ENCODE data around the gene WWC1.
"Not testable (repeated sequence)": the region's sequence is repeated elsewhere in the genome, so short reads cannot be mapped to it uniquely, and the experiment has no call there.

WWC1 gene

DNA sequence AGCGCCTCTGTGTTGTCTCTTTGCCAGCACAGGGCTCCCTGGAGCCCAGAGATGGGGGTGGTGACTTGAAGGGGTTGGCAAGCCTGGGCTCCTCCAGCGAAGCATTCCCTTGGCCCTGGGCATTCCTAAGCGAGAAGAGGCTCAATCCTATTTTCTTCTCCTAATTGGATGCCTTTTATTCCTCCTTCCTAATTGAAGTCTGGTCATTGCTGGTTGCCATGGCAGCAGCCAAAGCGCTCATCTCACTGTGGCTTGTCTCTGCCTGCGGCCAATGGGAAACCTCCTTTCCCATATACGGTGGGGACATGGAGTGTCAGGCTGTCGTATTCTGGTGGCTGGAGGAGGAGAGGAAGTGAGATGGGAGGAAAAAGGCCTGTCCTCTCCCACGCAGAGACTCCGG lies 142.6 kb downstream of the WWC1 start:
- DNase-seq = peak in 46 of 56 donors; percentile 12 to 79 (median 57)

DNA sequence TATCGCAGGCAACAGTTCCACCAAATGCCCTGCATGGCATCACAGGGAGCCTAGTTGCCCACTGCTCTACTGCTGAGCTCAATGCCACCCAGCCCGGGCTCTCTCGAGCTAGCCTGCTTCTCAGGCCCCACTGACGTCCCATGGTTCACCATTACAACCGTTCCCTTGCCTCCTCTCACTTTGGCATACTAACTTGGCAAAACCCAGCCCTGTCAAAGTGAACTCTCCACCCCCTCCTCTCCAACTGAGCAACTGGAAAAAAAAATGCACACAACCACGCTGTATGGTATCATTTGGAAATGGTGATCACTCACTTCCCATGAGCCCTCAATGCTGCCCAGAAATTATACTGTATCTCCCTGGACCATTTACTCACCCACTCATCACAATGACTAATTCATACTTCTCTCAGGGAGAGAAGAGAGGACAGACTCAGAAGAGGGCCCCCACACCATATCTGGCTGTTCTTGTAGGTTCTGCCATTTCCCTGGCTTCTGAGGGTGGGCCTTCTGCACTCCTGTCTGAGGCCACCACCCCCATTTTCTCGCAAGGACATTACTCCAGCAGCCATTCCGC lies 143.4 kb downstream of the WWC1 start:
- DNase-seq = peak in 6 of 56 donors; percentile 8 to 29 (median 20)

DNA sequence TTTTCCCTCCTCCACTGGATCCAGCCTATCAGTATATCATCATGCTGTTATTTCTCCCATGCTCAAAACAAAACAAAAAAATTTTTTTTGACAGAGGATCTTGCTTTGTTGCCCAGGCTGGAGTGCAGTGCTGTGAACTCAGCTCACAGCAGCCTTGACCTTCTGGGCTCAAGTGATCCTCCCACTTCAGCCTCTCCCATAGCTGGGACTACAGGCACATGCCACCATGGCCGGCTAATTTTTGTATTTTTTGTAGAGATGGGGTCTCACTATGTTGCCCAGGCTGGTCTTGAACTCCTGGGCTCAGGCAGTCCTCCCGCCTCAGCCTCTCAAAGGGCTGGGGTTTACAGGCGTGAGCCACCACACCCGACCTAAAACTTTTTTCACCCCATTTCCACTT lies 143.9 kb downstream of the WWC1 start:
- not testable (repeated sequence) for DNase-seq

DNA sequence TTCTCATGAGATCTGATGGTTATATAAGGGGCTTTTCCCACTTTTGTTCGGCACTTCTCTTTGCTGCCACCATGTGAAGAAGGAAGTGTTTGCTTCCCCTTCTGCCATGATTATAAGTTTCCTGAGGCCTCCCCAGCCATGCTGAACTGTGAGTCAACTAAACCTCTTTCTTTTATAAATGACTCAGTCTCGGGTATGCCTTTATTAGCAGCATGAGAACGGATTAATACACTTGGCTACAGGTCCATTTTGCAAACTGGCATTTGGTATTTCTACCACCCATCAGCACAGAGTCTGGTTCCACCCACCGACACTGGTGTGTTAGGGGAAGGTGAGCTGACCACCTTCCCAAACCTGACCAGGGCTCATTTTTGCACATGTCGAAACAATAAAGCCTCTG lies 146.9 kb downstream of the WWC1 start:
- DNase-seq = no peak

DNA sequence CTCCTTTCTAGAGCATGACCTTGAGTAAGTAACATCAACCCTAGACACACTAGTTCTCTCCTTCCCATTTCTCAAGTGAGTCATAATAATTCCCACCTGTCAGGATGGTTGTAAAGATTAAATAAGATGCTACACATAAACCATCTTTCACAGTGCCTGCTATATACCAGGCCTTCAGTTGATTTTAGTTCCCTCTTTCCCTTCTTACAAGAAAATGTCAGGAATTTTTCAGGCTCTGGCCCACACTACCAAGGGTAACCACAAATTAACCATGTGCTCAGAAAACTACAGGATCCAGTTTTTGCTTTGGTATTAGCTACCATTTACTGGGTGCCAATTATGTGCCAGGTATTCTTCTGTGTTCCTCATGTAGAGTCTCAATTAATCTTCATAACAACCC lies 152.1 kb downstream of the WWC1 start:
- DNase-seq = no peak

DNA sequence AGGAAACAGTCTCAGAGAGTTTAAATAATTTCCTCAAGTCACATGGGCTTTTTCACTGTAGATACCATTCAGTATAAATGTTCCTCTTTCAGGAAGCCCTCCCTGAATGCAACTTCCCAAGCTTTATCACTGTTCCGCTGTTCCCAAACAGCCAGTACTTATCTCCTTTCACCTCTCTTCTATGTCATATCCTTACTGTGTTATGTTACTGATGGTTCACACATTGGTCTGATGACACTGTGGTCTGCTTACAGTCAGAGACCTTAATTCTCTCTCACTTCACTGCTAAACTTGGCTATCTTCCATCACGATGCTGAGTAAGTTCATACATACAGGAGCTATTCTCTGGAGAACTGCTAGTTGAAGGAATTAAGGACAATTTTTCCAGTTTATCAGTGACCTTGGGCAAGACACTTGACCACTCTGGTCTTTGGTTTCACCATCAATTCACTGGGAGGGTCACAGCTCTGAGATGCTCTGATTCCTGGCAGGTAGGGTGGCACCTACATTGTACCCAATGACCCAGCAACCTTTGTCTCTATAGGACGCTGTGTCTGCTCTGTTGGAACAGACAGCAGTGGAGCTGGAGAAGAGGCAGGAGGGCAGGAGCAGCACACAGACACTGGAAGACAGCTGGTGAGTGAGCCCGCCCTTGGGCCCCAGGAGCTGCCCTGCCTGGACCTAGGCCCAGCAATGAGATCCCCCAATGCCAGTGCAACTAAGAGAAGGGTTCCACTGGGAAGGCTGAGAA lies 152.7 kb downstream of the WWC1 start:
- DNase-seq = no peak

DNA sequence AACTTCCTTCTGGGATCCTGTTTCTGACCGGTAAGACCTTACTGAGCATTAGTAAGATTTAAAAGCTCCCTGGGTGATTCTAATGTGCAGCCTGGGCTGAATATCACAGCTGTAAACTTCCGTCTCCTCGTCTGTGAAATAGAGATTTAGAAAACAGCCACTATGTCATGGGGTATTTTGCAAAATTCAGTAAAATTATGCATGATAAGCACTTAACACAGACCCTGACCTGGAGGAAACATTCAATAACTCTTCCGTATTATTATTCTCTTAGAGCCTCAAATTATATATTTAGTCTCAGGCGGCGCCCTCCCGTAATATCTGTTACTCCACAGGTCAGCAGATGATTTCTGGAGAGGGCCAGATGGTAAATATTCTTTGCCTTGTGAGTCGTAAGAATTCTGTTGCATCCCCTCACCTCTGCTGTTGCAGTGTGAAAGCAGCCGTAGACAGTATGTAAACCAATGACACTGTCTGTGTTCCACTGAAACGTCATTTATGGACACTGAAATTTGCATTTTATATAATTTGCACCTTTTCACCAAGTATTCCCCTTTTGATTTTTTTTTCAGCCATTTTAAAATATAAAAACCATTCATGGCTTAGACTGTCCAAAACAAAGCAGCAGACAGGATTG lies 155.7 kb downstream of the WWC1 start:
- DNase-seq = no peak

DNA sequence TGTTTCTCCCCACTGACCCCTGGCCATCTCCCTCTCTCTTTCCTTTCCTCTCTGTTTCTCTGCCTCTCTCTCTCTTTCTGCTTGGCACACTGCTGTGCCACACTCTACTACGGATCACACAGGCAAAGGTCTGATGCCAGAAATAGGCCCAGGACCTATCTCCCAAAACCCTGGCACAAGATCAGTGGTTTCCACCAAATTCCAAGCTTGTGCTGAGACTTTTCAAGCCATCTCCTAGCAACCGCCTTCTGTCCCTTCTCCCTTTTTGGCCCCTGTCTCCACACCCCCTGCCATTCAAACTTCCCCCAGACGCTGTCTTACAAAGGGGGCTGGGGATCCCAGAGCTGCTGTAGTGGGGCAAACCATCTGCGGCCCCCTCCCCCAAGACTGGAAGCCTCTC lies 156.4 kb downstream of the WWC1 start:
- DNase-seq = peak in 4 of 56 donors; percentile 8 to 28 (median 10)

DNA sequence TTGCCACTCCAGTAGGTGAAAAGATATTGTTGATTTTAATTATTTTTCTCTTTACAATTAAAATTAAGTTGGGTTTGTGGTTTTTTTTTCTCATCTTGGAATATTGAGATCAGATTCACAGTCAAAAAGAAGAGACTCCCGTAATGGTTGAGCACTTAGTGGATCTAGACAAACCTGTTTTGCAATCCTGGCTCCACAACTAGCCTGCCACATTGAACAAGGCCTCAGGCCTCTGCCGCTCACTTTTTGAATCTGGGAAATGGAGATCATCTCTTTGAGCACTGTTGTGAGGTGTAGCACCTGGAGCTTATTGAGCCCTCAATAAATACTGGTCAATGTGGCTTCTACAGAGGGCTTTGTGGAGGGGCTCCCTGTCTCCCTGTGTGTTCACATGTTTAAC lies 157.7 kb downstream of the WWC1 start:
- DNase-seq = no peak

DNA sequence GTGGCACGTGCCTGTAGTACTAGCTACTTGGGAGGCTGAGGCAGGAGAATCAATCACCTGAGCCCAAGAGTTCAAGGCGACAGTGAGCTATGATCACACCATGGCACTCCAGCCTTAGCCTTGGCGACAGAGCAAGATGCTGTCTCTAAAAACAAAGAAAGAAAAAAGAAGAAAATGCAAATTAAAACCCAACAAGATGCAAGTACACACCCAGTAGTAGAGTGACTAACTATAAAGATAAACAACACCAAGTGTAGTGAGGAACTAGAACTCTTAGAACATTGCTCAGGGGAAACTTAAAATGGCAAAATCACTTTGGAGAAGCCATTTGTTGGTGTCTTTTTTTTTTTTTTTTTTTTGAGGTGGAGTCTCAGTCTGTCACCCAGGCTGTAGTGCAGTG lies 160.1 kb downstream of the WWC1 start:
- no peak for DNase-seq

DNA sequence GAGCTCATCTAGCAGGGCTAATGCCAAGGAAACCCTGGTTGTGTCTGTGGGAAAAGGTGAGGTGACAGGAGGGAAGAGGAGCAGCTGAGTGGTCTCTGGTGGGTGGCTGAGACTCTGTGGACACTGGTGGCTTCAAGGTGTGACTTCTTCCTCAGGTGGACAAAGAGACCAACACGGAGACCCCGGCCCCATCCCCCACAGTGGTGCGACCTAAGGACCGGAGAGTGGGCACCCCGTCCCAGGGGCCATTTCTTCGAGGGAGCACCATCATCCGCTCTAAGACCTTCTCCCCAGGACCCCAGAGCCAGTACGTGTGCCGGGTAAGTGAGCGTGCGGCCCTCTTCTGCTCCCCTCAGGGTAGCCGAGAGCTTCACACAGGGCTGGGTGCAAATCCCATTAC lies 163.8 kb downstream of the WWC1 start:
- no peak for DNase-seq

DNA sequence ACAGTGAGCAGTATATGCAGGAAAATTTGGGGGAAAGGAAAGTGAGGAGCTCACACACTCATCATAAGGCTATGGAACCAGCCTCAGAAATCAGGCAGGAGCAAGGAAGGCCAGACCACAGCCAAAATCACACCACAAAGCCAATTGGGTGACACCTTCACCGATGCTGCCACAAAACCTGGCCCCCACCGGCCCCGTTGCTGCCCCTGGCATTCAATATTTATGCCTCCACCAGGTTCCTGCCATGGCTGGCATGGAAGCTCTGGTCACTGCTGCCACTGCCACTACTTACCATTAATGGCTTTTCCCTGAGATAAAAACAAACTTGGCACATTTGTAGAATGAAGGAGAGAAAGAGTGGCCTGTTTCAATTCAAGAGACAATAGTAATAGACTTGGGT lies 166.1 kb downstream of the WWC1 start:
- DNase-seq = no peak

DNA sequence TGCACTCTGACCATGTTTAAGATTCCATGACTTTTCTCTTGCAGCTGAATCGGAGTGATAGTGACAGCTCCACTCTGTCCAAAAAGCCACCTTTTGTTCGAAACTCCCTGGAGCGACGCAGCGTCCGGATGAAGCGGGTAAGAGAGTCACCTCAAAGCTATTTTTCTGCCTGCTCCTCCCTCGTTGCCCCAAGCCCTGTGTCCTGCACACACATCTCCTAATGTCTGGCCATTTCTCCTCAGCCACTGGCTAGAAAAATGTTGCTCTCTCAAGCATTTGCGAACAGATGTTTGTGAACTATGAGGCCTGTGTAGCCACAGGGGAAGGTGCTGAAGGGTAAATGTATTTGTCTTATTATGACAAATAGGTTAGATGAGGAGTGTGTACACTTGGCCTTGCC lies 169.2 kb downstream of the WWC1 start:
- no peak for DNase-seq

DNA sequence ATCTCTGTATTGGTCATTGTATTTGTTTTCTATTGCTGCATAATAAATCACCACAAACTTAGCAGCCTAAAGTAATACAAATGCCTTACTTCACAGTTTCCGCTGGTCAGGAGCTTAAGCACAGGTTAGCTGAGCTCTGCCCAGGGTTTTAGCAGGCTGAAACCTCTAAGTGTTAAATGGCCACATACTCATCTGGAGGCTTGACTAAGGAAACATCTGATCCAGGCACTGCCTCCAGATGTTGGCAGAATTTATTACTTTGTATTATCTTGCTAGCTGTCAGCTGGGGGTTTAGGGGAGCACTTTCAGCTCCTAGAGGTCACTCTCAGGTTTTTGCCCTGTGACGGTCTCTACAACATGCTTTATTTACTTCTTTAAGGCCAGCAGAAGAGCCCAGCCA lies 171.6 kb downstream of the WWC1 start:
- DNase-seq = no peak

DNA sequence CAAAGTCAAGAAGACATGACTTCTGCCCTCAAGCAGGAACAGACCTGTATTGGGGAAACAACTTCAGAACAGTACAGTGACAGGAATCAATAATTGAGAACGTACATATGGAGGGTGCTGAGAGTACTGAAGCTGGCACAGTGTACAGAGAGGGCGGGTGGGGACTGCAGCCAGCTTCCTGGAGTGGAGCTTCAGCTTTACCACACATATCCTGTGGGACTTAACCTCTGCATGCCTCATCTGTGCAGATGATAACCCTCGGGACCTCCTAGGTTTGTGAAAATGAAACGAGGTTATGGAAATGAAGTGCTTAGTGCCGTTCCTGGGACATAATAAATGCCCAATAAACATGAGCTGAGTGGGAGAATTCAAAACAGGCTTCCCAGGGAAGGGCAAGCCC lies 172.8 kb downstream of the WWC1 start:
- DNase-seq = no peak

DNA sequence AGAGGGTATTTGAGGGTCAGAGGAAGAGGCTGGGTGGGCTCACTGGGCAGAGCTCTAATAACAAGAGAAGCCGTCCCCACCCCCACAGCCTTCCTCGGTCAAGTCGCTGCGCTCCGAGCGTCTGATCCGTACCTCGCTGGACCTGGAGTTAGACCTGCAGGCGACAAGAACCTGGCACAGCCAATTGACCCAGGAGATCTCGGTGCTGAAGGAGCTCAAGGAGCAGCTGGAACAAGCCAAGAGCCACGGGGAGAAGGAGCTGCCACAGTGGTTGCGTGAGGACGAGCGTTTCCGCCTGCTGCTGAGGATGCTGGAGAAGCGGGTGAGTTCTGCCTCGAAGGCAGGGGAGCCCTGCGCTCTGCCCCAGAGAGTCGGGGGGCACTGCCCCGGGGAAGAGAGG lies 173.2 kb downstream of the WWC1 start:
- DNase-seq = no peak

DNA sequence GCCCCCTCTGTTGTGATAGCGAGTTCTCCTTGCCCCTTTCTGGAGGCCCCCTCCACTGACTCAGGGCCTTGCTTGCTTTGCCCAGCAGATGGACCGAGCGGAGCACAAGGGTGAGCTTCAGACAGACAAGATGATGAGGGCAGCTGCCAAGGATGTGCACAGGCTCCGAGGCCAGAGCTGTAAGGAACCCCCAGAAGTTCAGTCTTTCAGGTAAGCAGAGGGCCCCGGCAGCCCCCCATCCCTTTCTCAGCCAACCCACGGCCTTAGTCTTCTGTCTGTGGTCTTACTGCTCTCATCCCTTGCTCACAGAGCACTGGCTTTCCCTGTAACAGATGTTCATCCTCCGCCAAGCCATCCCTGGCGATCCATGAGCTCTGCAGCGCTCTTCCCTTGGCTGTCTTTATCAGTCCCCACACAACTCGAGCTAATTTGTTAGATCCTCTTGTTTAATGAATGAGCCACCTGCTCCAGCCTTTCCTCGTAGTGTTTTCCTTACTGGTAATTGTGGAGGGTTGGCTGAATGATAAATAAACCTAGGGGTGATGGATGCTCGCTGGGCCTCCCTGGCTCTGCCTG lies 176.4 kb downstream of the WWC1 start:
- no peak for DNase-seq

DNA sequence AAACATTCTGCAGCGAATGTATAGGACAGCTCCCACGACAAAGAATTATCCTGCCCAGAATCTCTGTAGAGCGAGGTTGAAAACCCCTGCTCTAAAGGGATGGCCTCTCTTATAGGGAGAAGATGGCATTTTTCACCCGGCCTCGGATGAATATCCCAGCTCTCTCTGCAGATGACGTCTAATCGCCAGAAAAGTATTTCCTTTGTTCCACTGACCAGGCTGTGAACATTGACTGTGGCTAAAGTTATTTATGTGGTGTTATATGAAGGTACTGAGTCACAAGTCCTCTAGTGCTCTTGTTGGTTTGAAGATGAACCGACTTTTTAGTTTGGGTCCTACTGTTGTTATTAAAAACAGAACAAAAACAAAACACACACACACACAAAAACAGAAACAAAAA lies 177.4 kb downstream of the WWC1 start:
- DNase-seq = no peak

DNA sequence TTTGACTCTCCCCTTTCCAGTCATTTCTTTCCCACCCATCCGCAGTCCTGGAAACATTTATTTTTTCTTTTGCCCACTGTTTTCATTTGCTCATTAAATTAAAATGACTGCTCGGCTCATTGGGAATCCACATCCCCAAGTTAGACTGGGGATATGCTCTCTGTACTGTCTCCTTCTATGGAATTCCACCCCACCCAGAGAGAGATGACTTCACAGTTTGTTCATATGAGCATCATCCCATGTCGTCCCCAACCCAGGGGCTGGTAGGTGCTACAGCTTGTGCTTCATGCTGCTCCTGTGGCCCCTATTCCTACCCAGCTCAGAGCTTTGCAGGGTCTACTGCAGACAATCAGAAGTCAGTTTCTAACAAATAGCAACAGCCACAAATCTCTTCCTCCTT lies 178.4 kb downstream of the WWC1 start:
- DNase-seq = no peak

DNA sequence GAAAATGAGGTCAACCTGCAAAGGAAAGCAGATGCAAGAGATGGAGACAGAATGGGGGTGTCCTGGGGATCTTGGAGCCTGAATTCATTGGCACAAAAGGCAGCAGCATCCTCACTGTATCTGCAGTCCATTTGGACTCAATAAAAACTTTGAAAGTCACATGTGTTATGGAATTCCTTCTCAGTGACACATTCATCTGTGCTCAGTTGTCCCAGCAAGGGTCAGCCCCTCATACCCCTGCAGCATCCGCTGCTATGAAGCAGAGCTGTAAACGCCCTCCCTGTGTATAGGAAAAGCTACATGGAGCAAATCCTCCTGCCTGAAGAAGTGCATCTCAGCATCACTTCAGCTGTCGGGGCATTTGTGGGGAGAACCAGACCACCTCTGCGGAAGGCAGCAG lies 180.3 kb downstream of the WWC1 start:
- no peak for DNase-seq

DNA sequence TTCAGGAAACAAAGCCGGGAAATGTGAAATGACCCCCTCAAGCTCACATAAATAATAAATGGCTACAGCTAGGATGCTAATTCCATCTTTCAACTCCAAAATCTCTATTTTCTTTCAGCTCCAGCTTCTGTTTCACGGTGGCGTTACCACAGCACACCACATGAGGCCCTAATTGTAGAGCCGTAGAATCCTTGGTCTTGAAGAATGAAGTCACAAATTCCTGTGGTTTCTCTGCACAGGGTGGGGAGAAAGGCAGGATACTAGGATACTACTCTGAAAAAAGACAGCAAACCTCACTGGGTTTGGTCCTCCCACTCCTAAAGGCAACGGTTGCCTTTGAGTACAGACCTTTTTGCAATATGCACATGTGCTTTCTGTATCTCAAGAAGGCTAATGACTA lies 180.9 kb downstream of the WWC1 start:
- no peak for DNase-seq

DNA sequence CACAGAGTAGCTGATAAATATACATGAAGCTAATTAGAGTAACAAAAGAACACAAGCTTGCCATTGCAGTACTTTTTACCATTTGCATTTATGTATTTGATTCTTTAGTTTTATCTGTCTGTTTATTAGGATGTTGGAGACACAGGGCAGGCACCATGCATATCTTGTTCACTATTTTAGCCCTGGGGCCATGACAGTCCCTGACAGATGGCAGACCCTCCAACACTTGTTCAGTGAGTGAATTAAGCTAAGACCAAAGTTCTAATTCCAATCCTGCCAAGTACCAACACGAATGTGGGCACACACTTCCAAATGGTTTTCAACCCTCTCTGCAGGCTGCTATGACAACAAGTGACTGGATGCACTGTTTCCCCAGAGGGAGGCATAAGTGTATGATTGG lies 182.9 kb downstream of the WWC1 start:
- no peak for DNase-seq

DNA sequence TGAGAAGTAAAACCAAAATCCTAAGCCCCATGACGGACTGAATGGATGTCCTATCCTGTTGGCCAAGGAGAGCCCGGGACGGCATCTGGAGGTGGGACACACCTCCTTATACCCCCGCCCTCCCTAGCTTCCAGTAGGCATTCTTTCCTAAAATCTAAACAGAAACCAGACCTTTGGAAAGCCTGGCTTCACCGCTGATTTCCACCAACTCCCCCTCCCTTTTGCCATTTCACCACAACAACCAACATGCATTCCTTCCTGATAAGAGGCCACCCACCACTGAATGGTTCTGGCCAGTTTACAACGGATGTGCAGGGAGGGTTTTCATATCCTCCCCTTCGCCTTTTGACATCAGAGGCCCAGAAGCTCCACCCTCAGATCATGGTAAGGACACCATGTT lies 185.6 kb downstream of the WWC1 start:
- DNase-seq = no peak
